HG02798 (cell line): ENCODE results near the gene TMOD2.
"Not testable (repeated sequence)": the region's sequence is repeated elsewhere in the genome, so short reads cannot be mapped to it uniquely, and the experiment has no call there.

ENCODE experiments used
- ATAC-seq: cut with Tn5 transposase; IDR thresholded peaks from one replicate; pipeline ENCODE4 v1.9.1; 2021; ENCODE audit warnings: mild to moderate bottlenecking; ENCODE audit not compliant: unreplicated experiment, poor library complexity

The TMOD2 gene

GRCh38 chr15:51768018-51768417 is 16.6 kb downstream of the TMOD2 start:
- no peak for ATAC-seq

GRCh38 chr15:51770902-51771301 is 19.5 kb downstream of the TMOD2 start:
- ATAC-seq, result no peak

GRCh38 chr15:51771773-51772172 is 20.4 kb downstream of the TMOD2 start:
- no peak for ATAC-seq

- ATAC-seq, result no peak
These were observed 23.5 kb downstream of the TMOD2 start for GRCh38 chr15:51774916-51775315.

- ATAC-seq, result no peak
These were observed 24.8 kb downstream of the TMOD2 start for GRCh38 chr15:51775967-51776816.

- peak; percentile 64 for ATAC-seq
These were observed 25.7 kb downstream of the TMOD2 start for GRCh38 chr15:51776952-51777569.

- ATAC-seq, result no peak
These were observed 29.2 kb downstream of the TMOD2 start for GRCh38 chr15:51780636-51781035.

- no peak for ATAC-seq
These were observed 30.1 kb downstream of the TMOD2 start for GRCh38 chr15:51781506-51781905.

- ATAC-seq, result no peak
These were observed 31.0 kb downstream of the TMOD2 start for GRCh38 chr15:51782357-51782896.

GRCh38 chr15:51783967-51784366 is 32.6 kb downstream of the TMOD2 start:
- ATAC-seq, result no peak

- ATAC-seq, result not testable (repeated sequence)
These were observed 35.7 kb downstream of the TMOD2 start for GRCh38 chr15:51787130-51787529.

GRCh38 chr15:51792474-51792873 is 41.1 kb downstream of the TMOD2 start:
- not testable (repeated sequence) for ATAC-seq

- ATAC-seq, result no peak
These were observed 42.3 kb downstream of the TMOD2 start for GRCh38 chr15:51793521-51794305.

GRCh38 chr15:51796847-51797401 is 45.5 kb downstream of the TMOD2 start:
- ATAC-seq, result no peak

GRCh38 chr15:51798281-51798680 is 46.9 kb downstream of the TMOD2 start:
- no peak for ATAC-seq

- no peak for ATAC-seq
These were observed 48.2 kb downstream of the TMOD2 start for GRCh38 chr15:51799282-51800252.

- ATAC-seq, result no peak
These were observed 50.0 kb downstream of the TMOD2 start for GRCh38 chr15:51801391-51801835.

GRCh38 chr15:51802593-51802992 is 51.2 kb downstream of the TMOD2 start:
- ATAC-seq, result no peak

- no peak for ATAC-seq
These were observed 52.6 kb downstream of the TMOD2 start for GRCh38 chr15:51803965-51804364.
